Liver (tissue), 9 donors: ENCODE results near the gene MT2A. TPM values are rescaled to one million over a fixed set of nuclear protein-coding genes. Genes with fewer than 3 reads are reported as not detected.

Source experiments
- DNase-seq: peaks from one replicate; pipeline ENCODE4 v3.0.0-alpha.2; 2017; ENCODE audit warnings: low spot score
- H3K27ac ChIP-seq, 2 donors: one replicate each; pipeline ENCODE4 v1.7.0; 2013; ENCODE audit warnings: inconsistent platforms in 2 of 2, low read length in 2 of 2, control low read depth in 1 of 2, low read depth in 1 of 2, mild to moderate bottlenecking in 1 of 2
- H3K27me3 ChIP-seq, 4 donors: one replicate each; pipeline versions ENCODE4 v1.6.1 to v1.7.0; 2013; ENCODE audit warnings: low read length in 3 of 4, inconsistent platforms in 1 of 4, mild to moderate bottlenecking in 1 of 4, moderate library complexity in 1 of 4; ENCODE audit not compliant: control insufficient read depth in 4 of 4, insufficient read depth in 4 of 4
- H3K36me3 ChIP-seq, 4 donors: one replicate each; pipeline versions ENCODE4 v1.6.1 to v1.7.0; 2013; ENCODE audit warnings: low read length in 3 of 4, mild to moderate bottlenecking in 3 of 4, low read depth in 1 of 4, moderate library complexity in 1 of 4; ENCODE audit not compliant: control insufficient read depth in 4 of 4, insufficient read depth in 3 of 4
- H3K4me1 ChIP-seq, 4 donors: one replicate each; pipeline versions ENCODE4 v1.6.1 to v1.7.0; 2013; ENCODE audit warnings: low read length in 3 of 4, mild to moderate bottlenecking in 3 of 4, moderate library complexity in 1 of 4; ENCODE audit not compliant: control insufficient read depth in 4 of 4, insufficient read depth in 4 of 4
- H3K4me3 ChIP-seq, 3 donors: one replicate each; pipeline versions ENCODE4 v1.6.1 to v1.7.0; 2013; ENCODE audit warnings: low read length in 3 of 3, control low read depth in 1 of 3, low read depth in 1 of 3, mild to moderate bottlenecking in 1 of 3
- H3K9ac ChIP-seq, 2 donors: one replicate each; pipeline ENCODE4 v1.7.0; 2013; ENCODE audit warnings: low read length in 2 of 2, mild to moderate bottlenecking in 2 of 2, moderate library complexity in 2 of 2, control low read depth in 1 of 2, low read depth in 1 of 2
- H3K9me3 ChIP-seq, 4 donors: one replicate each; pipeline versions ENCODE4 v1.6.1 to v1.7.0; 2013; ENCODE audit warnings: low read length in 3 of 4; ENCODE audit not compliant: control insufficient read depth in 4 of 4
- GABPA ChIP-seq, 2 donors: IDR thresholded peaks in 1 of 2; conservative IDR thresholded peaks in 1 of 2; 2 replicates each; pipeline ENCODE4 v1.6.1; 2016; ENCODE audit warnings: antibody characterized with exemption in 2 of 2, mild to moderate bottlenecking in 1 of 2, moderate library complexity in 1 of 2
- HNF4A ChIP-seq, 2 donors: conservative IDR thresholded peaks; 2 replicates each; pipeline ENCODE4 v1.6.1; 2016; ENCODE audit warnings: antibody characterized with exemption in 2 of 2, mild to moderate bottlenecking in 2 of 2
- HNF4G ChIP-seq: IDR thresholded peaks from 2 replicates; pipeline ENCODE4 v1.6.1; 2016; ENCODE audit warnings: antibody characterized with exemption
- JUND ChIP-seq, 2 donors: IDR thresholded peaks; 2 replicates each; pipeline ENCODE4 v1.6.1; 2016; ENCODE audit warnings: antibody characterized with exemption in 2 of 2
- REST ChIP-seq: IDR thresholded peaks from 2 replicates; pipeline ENCODE4 v1.6.1; 2016; ENCODE audit warnings: antibody characterized with exemption, mild to moderate bottlenecking
- SP1 ChIP-seq: IDR thresholded peaks from 2 replicates; pipeline ENCODE4 v1.6.1; 2018; ENCODE audit warnings: antibody characterized with exemption, mild to moderate bottlenecking
- WGBS: extraction: QIAGEN DNeasy Blood & Tissue Kit; methylation state at CpG from one replicate; pipeline ENCODE4 v1.1.7; 2013; 5-methylcytosine and 5-hydroxymethylcytosine counted together
- polyA plus RNA-seq, 2 donors: library from polyadenylated mRNA; stranded (reverse) in 1 of 2; unstranded in 1 of 2; fragments of 200-250 nt in 1 of 2; fragments of >200 nt in 1 of 2; fragmentation: Nextera tagmentation in 1 of 2; extraction: Ambion mirVana in 1 of 2; gene quantifications; one replicate each; pipeline versions ENCODE4 v1.2.1 to v1.2.3, GENCODE V29; 2013 to 2015
- total RNA-seq, 2 donors: library from RNA; depleted of rRNA; stranded (reverse); fragments of >200 nt; gene quantifications; one replicate each; pipeline ENCODE4 v1.2.3, GENCODE V29; 2014
- TF ChIP-seq, protein P1 (sequence below): IDR thresholded peaks from 2 replicates; pipeline ENCODE4 v1.6.1; 2016; ENCODE audit warnings: antibody characterized with exemption
- TF ChIP-seq, protein P2 (sequence below): fragments of 150-350 bp; IDR thresholded peaks from 2 replicates; pipeline ENCODE4 v1.5.1; 2017; ENCODE audit warnings: improper control_type of control experiment, low read depth, low read length; ENCODE audit not compliant: missing input control
- donor health status: healthy.
- donor health status: healthy.
- donor health status: healthy.
- donor health status: healthy.
- donor health status: healthy.

The MT2A gene
- total and polyA plus RNA-seq, 4 donors, result 45.8 to 5,206 (median 2,233) TPM

DNA sequence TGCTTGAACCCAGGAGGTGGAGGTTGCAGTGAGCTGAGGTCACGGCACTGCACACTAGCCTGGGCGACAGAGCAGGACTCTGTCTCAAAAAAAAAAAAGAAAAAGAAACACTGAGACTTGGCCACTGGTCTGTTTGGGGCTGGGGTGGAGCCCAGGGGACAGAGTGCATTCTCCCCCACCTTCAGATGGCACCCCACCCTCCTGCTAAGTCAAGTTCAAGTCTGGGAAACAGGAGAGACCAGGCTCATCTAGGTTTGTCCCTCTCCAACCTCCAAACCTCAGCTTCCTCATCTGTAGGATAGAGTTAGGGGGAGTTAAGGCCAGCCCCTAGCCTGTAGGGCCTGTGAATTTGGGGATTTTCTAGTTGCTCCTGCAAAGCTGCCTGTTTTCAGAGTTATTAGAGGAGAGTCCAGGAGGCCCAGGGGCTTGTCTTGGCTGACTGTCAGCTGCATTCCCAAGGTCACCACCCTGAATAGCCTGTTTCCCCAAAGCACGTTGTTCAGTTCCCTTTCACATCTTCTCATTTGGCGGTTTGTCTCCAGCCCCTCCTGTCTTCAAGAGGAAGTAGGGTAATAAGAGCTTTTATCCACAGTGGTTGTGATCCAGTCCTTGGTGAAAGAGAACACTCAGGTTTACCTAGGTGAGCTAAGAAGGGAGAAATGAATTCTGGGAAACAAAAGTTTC, 16.9 kb upstream of the MT2A start:
- Histone ChIP-seq H3K9me3 (no peaks in the 10 kb centered on the region), H3K9ac (no peak overlapping the region), H3K36me3 (no peaks in the 10 kb centered on the region), H3K4me3 (no peak overlapping the region), H3K27ac (no peak overlapping the region), H3K4me1 (peaks cover 3 to 11% (median 6%) of the 10 kb centered on the region in 4 donors), H3K27me3 (peaks cover 0 to 5% (median 0%) of the 10 kb centered on the region in 4 donors)
- no peak for DNase-seq
- 72% methylated on average over 4 of the region's 4 CpGs for WGBS
- TF ChIP-seq JUND (IDR thresholded peaks at IDR 0.05), result no peak
- TF ChIP-seq, protein P1, sequence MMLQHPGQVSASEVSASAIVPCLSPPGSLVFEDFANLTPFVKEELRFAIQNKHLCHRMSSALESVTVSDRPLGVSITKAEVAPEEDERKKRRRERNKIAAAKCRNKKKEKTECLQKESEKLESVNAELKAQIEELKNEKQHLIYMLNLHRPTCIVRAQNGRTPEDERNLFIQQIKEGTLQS, result no peak

DNA sequence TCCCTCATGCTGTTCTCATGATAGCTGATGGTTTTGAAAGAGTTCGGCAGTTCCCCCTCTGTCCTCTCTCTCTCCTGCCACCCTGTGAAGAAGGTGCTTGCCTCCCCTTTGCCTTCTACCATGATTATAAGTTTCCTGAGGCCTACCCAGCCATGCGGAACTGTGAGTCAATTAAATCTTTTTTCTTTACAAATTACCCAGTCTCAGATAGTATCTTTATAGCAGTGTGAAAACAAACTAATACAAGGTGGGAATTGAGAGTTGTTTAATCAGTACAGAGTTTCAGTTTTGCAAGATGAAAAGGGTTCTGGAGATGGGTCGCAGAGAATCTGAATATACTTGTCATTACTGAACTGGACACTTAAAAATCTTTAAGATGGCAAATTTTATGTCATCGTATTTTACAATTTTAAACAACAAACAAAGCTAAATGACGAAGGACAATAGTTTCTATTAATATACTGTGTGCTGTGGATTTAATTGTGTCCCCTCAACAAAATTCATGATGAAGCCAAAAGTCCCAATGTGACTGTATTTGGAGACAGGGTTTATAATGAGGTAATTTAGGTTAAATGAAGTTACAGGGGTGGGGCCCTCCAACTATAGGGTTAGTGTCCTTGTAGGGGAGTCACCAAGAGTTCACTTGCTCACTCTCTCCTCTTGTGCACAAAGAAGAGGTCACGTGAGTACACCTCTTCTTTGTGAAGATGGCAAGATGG, 14.7 kb upstream of the MT2A start:
- Histone ChIP-seq H3K9me3 (no peaks in the 10 kb centered on the region), H3K9ac (no peak overlapping the region), H3K4me3 (no peak overlapping the region), H3K36me3 (no peaks in the 10 kb centered on the region), H3K27me3 (peaks cover 0 to 5% (median 0%) of the 10 kb centered on the region in 4 donors), H3K4me1 (peaks cover 3 to 11% (median 6%) of the 10 kb centered on the region in 4 donors), H3K27ac (no peak overlapping the region)
- 96% methylated on average over 6 of the region's 6 CpGs for WGBS
- no peak for TF ChIP-seq HNF4G
- TF ChIP-seq SP1, result no peak
- TF ChIP-seq GABPA (IDR thresholded peaks at IDR 0.05 in 1 of 2, conservative IDR thresholded peaks at IDR 0.05 in 1 of 2), result no peak
- DNase-seq, result no peak

DNA sequence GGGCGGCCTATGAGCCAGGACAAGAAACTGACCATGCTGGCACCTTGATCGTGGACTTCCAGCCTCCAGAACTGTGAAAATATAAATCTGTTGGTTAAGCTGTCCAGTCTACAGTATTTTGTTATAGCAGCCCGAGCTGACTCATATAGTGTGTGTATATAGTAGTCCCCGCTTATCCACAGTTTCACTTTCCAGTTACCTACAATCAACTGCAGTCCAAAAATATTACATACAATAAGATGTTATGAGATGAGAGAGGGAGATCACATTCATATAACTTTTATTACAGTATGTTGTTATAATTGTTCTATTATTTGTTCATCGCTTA, 14.1 kb upstream of the MT2A start:
- no peak overlapping the region for H3K27ac ChIP-seq
- WGBS, result 86% methylated on average over 5 of the region's 5 CpGs
- no peaks in the 10 kb centered on the region for H3K36me3 ChIP-seq
- no peak overlapping the region for H3K9ac ChIP-seq
- no peak for DNase-seq
- TF ChIP-seq REST, result no peak
- TF ChIP-seq, protein P1, result no peak
- TF ChIP-seq, protein P2, sequence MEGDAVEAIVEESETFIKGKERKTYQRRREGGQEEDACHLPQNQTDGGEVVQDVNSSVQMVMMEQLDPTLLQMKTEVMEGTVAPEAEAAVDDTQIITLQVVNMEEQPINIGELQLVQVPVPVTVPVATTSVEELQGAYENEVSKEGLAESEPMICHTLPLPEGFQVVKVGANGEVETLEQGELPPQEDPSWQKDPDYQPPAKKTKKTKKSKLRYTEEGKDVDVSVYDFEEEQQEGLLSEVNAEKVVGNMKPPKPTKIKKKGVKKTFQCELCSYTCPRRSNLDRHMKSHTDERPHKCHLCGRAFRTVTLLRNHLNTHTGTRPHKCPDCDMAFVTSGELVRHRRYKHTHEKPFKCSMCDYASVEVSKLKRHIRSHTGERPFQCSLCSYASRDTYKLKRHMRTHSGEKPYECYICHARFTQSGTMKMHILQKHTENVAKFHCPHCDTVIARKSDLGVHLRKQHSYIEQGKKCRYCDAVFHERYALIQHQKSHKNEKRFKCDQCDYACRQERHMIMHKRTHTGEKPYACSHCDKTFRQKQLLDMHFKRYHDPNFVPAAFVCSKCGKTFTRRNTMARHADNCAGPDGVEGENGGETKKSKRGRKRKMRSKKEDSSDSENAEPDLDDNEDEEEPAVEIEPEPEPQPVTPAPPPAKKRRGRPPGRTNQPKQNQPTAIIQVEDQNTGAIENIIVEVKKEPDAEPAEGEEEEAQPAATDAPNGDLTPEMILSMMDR, result no peak
- no peak for TF ChIP-seq HNF4A (conservative IDR thresholded peaks at IDR 0.05)
- no peaks in the 10 kb centered on the region for H3K9me3 ChIP-seq
- H3K4me3 ChIP-seq, result no peak overlapping the region
- H3K27me3 ChIP-seq, result peaks cover 0 to 5% (median 0%) of the 10 kb centered on the region in 4 donors
- peaks cover 0 to 6% (median 4%) of the 10 kb centered on the region in 4 donors for H3K4me1 ChIP-seq
